ENCODE data around the gene TEK.

The TEK gene

DNA sequence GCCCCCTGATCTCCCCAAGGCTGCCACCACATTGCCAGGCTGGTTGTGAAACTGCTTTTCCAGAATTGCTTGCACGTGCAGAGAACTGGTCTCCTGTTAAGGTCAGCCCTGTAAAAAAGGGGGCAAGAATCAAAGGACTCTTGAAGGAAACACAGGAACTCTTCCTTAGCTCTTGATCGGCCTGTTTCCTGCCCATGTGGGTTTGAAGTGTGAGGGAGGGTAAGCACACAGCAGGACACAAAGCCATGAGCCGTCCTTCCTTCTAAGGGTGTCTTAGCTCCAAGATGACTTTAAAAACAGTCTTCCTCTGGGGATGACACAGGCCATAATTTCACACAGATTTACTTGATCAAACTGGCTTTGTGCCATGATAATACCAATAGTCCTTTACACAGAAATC is 36.1 kb downstream of the TEK start:
- TF ChIP-seq POLR2A (IDR thresholded peaks at IDR 0.05; ENCODE audit: low read depth, low read length): no peak
- FAIRE-seq (no peak), DNase-seq (ENCODE audit: insufficient read length, low spot score) (no peak)

DNA sequence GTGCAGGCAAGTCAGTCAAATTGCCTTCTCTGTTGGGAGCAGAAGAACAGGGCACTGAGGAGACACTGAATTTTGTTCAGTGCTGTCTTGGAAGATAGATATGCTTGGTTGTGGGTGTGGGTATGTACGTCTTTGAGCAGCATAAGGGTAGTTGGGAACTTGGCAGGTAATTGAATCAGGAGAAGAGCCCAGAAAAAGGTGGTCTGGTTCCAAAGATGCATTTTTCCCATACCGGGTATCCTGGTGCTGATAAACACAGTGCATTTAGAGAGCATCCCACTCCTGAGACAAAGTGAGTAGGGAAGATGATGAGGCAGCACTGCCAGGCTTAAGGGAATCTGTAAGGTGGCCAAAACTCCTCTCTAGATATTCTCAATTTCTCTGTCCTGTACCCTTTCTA is 40.6 kb downstream of the TEK start:
- no peak for DNase-seq (ENCODE audit: insufficient read length, low spot score)
- FAIRE-seq: no peak
- no peak for TF ChIP-seq POLR2A (IDR thresholded peaks at IDR 0.05; ENCODE audit: low read depth, low read length)

DNA sequence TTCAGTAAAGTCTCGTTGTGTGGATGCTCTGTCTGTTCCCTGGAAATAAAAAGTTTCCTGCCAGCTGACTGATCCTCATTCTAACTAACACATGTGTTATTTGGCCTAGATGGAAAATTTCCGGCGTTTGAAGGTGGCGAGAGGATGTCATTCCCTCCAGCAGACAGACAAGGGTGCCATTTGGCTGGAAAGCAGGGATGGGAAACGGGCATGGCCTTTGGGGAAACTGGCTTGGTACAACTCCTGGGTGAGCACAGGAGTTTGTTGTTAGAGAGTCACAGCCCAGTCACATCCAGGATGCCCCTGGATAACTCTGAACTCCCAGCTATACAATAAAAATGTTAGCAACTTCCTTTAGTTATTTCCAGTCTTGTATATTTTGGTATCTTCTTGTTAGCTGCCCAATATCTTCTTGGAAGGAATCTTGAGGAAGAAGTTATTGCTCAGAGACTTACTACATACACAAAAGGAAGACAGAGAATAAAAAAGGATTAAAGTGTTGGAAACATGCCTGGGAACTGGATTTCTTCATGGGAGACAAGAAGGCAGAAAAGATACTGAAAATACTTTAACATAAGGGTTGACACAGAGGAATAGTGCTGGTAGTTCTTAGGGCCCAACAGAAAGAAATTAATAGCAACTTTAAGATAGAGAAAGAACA is 41.9 kb downstream of the TEK start:
- TF ChIP-seq POLR2A (IDR thresholded peaks at IDR 0.05; ENCODE audit: low read depth, low read length): no peak
- FAIRE-seq: no peak

DNA sequence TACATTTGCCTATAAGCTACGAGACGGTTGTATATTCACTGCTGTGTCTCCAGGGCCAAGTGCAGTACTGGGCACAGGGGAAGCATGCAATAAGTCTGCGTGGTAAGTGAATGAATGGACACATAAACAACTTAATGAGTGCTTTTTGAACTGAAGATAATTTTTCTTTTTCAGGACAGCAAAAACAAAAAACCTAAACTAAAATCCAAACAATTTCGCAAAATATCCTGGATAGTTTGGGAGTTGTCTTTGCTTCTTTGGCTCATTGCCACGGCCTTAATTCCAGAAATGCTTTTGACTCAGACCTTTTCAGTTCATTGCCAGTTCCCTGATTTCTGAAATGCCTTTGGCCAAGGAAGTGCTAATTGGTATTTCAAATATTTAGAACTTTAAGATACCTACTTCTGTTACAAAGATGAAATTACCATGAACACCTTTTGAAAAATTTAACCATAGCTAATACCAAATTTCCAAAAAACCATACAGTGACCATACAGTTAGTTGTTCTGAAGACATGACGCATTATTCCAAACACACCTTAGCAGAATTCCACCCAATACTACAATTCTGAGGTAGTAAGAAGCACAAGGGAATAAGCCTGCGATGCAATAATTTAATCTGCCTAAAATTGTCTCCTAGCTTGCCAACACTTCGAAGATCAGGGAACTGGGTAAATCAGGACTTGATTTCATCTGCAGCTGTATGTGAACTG is 42.8 kb downstream of the TEK start:
- no peak for TF ChIP-seq POLR2A (IDR thresholded peaks at IDR 0.05; ENCODE audit: low read depth, low read length)
- FAIRE-seq: peak; percentile 95
- DNase-seq (ENCODE audit: insufficient read length, low spot score): no peak

More for the DNA sequence above, 41.9 kb downstream of the TEK start:
- DNase-seq (ENCODE audit: insufficient read length, low spot score): no peak

DNA sequence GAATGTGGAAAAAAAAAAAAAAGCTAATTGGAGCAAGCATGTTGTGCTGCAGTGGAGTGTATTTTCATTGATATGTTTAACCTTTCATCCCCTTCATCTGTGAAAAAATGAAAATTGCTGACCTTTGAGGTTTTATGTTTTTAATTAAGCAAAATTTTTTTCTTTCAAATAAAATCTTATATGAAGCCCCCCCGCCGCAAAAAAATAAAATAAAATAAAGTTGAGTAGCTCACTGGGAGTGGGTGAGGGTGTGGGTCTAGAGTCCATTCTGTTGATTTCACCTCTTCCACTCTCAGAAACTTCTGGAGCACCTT is 43.3 kb downstream of the TEK start:
- no peak for TF ChIP-seq POLR2A (IDR thresholded peaks at IDR 0.05; ENCODE audit: low read depth, low read length)
- no peak for FAIRE-seq

DNA sequence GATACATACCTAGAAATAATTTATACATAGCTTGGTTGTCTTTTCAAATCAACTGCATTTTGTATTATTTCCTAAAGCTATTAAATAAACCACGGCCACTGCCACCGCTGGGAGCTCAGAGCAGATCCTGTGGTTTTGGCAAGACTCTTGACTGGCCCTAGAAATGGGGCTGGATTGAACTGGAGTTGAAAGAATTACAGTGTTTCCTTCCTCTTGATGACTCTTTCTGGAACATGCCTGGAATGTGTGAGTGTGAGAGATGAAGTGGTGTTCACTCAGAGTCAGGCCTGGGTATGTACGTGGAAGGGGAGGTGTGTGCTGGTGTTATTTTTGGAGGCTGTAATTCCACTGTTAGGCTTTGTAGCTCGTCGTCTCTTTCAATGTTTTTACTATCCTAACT is 45.9 kb downstream of the TEK start:
- TF ChIP-seq POLR2A (IDR thresholded peaks at IDR 0.05; ENCODE audit: low read depth, low read length): no peak
- FAIRE-seq (peak; percentile 99), DNase-seq (ENCODE audit: insufficient read length, low spot score) (peak; percentile 49)

More for the DNA sequence above, 43.3 kb downstream of the TEK start:
- no peak for DNase-seq (ENCODE audit: insufficient read length, low spot score)

DNA sequence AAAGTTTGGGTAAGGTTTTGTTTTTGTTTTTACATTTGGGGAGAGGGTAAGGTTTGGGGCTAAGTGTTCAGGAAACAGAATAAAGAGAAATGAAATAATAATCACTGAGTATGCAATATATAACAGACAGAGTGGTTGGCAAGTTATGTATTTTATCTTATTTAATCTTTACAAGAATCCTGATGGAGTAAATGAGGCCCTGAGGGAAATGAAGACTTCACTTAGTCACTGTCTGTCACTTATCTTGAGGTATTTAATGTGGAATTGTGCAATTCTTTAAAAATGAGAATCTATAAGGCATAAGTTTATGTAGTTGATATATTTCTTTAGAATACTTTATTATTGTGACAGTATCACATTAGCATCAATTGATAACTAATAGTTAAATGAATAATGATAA is 48.1 kb downstream of the TEK start:
- DNase-seq (ENCODE audit: insufficient read length, low spot score) (no peak), FAIRE-seq (no peak)
- TF ChIP-seq POLR2A (IDR thresholded peaks at IDR 0.05; ENCODE audit: low read depth, low read length): no peak

DNA sequence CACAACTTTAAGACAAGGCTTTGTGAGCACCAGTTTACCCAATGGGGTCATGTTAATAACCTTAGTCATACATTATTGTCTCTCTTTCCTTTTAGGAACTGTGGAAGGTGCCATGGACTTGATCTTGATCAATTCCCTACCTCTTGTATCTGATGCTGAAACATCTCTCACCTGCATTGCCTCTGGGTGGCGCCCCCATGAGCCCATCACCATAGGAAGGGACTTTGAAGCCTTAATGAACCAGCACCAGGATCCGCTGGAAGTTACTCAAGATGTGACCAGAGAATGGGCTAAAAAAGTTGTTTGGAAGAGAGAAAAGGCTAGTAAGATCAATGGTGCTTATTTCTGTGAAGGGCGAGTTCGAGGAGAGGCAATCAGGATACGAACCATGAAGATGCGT is 48.7 kb downstream of the TEK start:
- TF ChIP-seq POLR2A (IDR thresholded peaks at IDR 0.05; ENCODE audit: low read depth, low read length): no peak
- FAIRE-seq: peak; percentile 15
- DNase-seq (ENCODE audit: insufficient read length, low spot score): no peak

DNA sequence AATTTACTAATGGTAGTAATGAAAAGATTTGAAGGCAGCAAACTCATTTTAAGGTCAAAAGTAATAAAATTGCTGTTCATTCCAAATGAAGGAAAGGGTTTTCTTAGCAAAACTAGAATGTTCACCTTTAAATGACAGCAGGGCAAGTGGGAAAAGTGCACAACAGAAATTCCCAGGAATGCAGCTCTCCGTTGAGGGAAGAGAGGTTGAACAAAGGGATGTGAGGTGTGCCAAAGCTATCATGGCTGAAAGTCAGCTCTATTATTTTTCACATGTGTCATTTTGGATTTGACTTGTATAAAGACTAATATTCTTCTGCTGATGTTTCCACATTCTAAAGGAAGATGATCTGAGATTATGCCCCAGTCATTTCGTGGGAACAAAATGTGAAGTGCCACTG is 51.6 kb downstream of the TEK start:
- peak; percentile 48 for FAIRE-seq
- TF ChIP-seq POLR2A (IDR thresholded peaks at IDR 0.05; ENCODE audit: low read depth, low read length): no peak

DNA sequence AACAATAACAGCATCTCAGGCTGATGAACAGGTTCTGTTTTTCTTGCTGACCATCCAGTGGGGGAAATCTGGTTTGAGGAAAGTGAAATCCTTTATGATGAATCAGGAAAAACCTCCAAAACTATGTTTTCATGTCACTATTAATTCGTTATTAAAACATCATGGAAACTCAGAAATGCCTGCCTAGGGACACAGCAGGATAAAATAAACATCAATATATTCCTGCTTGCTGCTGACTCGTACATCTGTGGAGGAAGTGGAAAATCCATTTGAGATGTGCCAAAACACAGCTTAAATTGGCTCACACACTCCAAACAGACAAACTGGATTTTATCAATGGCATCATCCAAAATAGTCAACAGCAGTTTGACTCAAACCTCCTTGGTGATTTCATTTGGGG is 53.0 kb downstream of the TEK start:
- no peak for DNase-seq (ENCODE audit: insufficient read length, low spot score)
- no peak for TF ChIP-seq POLR2A (IDR thresholded peaks at IDR 0.05; ENCODE audit: low read depth, low read length)
- FAIRE-seq: peak; percentile 87

More for the DNA sequence above, 51.6 kb downstream of the TEK start:
- no peak for DNase-seq (ENCODE audit: insufficient read length, low spot score)

DNA sequence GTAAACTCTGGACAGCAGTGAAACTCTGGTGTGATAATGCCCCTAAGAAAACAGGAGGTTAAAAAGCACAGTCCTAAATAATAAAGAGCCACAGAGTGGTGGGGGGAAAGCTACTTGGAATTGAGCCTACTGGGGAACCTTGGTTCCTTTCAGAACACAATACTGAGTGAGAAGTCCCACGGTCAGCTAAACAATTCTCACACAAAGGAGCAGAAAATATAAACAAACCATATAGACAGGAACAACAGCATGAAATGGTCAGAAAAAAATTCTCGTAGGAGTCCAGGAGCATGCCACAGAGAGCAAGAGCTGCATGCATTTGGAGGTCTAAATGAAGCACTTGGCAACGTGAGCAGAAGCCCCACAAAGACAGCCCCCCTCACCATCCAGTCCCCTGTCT is 56.0 kb downstream of the TEK start:
- no peak for TF ChIP-seq POLR2A (IDR thresholded peaks at IDR 0.05; ENCODE audit: low read depth, low read length)
- DNase-seq (ENCODE audit: insufficient read length, low spot score) (no peak), FAIRE-seq (no peak)

DNA sequence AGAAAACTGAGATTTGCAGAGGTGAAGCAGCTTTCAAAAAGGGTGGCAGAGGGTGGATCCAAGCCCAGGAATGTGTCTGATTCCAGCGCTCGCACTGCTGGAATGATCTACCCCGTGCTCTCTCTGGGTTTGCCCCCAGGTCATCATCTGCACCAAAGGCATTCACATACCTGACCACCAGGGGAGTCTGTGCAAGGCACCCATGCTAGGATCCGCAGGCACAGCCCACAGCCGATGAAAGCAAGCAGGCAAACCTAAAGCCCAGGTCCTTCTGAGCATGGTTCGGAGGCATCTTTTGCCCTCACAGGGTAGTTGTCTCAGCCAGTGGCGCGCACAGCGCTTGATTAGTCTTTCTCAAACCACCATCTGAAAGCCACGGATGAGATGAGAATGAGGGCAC is 56.6 kb downstream of the TEK start:
- DNase-seq (ENCODE audit: insufficient read length, low spot score) (no peak), FAIRE-seq (no peak)
- no peak for TF ChIP-seq POLR2A (IDR thresholded peaks at IDR 0.05; ENCODE audit: low read depth, low read length)

DNA sequence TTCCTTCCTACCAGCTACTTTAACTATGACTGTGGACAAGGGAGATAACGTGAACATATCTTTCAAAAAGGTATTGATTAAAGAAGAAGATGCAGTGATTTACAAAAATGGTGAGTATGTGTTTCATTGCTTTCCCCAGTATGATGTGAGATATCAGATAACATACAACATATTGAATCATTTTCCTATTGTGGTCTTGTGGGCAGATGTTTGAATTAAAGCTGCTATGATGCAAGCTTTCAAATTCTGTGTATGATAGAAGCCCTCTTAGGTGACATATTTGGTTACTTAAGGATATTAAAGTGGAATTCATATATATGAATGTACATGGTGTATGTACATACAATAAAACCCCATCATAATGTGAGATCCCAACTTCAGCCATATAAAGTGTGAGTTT is 59.5 kb downstream of the TEK start:
- no peak for TF ChIP-seq POLR2A (IDR thresholded peaks at IDR 0.05; ENCODE audit: low read depth, low read length)
- FAIRE-seq (peak; percentile 15), DNase-seq (ENCODE audit: insufficient read length, low spot score) (no peak)

DNA sequence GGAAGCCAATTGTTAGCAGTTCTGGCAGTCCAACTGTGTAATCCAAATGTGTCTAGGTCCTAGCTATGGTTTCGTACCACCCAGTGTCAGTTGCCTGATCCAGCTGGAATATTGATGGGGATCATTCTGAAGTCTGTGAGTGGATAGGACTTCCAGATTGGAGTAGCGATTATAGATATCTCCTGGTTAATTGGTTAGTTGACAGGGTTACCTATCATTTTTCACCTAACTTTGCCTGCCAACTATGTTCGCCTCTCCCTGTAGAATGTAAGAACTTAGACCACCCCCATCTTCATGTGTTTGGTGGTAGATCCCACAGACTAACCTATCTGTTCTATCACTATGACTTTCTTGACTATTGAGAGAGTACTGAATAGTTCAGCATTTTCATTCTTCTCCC is 59.9 kb downstream of the TEK start:
- peak; percentile 41 for FAIRE-seq
- TF ChIP-seq POLR2A (IDR thresholded peaks at IDR 0.05; ENCODE audit: low read depth, low read length): no peak
- no peak for DNase-seq (ENCODE audit: insufficient read length, low spot score)

DNA sequence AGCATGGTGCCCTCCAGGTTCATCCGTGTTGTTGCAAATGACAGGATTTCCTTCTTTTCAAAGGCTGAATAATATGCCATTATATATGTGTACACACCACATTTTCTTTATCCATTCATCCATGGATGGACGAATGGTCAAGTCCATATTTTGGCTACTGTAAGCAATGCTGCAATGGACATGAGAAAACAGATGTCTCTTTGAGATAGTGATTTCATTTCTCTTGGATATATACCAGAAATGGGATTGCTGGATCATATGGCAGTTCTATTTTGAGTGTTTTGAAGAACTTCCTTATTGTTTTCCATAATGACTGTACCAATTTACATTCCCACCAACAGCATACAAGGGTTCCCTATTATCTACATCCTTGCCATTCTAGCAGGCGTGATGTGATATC is 67.9 kb downstream of the TEK start:
- TF ChIP-seq POLR2A (IDR thresholded peaks at IDR 0.05; ENCODE audit: low read depth, low read length): no peak
- FAIRE-seq: peak; percentile 81
- no peak for DNase-seq (ENCODE audit: insufficient read length, low spot score)
